Testis (tissue), 2 donors: ENCODE measurements around the gene BMPR1B.

Source experiments
- POLR2A ChIP-seq: fragments of 450-650 bp; IDR thresholded peaks from one replicate; pipeline ENCODE4 v1.6.1; 2017; ENCODE audit warnings: antibody characterized with exemption, mild to moderate bottlenecking, moderate library complexity
- TF ChIP-seq, protein P1 (sequence below), 3 experiments: fragments of 450-650 bp in 2 of 3; fragments of 200-600 bp in 1 of 3; sonication (generic) in 1 of 3; IDR thresholded peaks; one replicate each; pipeline ENCODE4 v1.5.1; 2016 to 2019; ENCODE audit warnings: antibody characterized with exemption in 3 of 3, mild to moderate bottlenecking in 2 of 3, moderate library complexity in 1 of 3

DNA sequence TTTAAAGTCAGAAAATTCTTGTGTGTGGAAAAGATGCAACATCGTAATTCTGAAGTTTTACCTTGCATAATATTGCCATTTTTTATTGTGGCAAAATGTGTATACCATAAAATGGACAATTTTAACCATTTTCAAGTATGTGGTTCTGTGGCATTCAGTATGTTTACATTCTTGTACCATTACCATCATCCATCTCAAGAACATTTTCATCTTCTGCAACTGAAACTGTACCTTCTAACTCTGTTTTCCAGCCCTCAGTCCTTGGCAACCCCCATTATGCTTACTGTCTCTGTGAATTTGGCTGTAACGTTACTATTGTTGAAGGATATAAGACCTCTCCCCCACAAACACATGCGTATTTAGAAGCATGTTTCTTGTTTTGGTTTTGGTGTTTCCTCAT is 123.2 kb downstream of the BMPR1B start:
- TF ChIP-seq, protein P1, sequence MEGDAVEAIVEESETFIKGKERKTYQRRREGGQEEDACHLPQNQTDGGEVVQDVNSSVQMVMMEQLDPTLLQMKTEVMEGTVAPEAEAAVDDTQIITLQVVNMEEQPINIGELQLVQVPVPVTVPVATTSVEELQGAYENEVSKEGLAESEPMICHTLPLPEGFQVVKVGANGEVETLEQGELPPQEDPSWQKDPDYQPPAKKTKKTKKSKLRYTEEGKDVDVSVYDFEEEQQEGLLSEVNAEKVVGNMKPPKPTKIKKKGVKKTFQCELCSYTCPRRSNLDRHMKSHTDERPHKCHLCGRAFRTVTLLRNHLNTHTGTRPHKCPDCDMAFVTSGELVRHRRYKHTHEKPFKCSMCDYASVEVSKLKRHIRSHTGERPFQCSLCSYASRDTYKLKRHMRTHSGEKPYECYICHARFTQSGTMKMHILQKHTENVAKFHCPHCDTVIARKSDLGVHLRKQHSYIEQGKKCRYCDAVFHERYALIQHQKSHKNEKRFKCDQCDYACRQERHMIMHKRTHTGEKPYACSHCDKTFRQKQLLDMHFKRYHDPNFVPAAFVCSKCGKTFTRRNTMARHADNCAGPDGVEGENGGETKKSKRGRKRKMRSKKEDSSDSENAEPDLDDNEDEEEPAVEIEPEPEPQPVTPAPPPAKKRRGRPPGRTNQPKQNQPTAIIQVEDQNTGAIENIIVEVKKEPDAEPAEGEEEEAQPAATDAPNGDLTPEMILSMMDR (IDR thresholded peaks at IDR 0.05), result no peak
- TF ChIP-seq POLR2A, result no peak
